PC-3 (cell line): ENCODE results near the gene GPC1.

ENCODE experiments used
- EZH2 ChIP-seq: fragments of 300-600 bp; sonication (generic); IDR thresholded peaks from one replicate; pipeline ENCODE4 v1.6.1; 2017; ENCODE audit warnings: antibody characterized with exemption, mild to moderate bottlenecking, low read length; ENCODE audit not compliant: unreplicated experiment
- TF ChIP-seq, protein P1 (sequence below): fragments of 300-600 bp; sonication (generic); conservative IDR thresholded peaks from 2 replicates; pipeline ENCODE4 v1.5.1; 2017; ENCODE audit warnings: antibody characterized with exemption, low read depth, mild to moderate bottlenecking, low read length

DNA sequence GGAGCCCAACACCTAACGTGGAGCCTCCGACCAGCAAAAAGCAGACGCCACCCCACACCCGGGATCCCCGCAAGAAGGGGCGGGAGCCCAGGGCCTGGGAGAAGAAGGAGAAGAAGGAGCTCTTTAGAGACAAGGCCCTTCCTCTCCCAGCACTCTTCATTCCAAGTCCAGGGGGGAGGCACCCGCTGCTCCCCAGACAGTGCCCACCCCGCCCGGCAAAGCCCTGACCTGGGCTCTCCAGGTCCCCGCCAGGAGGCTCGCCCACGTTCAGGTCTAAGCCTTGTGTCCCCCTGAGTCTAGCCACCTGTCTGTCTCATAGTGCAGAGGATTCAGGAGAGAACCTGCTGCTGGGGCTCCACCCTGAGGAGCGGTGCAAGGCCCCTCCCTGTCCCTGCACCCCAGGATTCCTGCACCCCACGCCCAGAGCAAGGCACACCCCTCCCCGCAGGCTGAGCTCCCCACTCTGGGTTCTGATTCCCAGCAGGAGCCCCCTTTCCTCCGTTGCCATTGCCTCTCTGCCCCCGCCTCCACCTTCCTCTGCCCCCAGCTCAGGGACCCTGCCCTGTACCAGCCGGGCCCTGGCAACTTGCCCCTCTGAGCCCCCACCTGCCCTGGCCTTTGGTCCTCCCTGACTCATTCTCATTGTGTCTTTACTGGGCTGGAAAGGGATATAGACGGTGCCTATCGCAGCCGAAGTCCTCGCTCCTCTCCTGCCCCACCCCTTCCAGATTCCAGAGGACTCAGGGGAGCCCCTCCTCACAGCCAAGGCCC is 33.5 kb upstream of the GPC1 start:
- TF ChIP-seq, protein P1, sequence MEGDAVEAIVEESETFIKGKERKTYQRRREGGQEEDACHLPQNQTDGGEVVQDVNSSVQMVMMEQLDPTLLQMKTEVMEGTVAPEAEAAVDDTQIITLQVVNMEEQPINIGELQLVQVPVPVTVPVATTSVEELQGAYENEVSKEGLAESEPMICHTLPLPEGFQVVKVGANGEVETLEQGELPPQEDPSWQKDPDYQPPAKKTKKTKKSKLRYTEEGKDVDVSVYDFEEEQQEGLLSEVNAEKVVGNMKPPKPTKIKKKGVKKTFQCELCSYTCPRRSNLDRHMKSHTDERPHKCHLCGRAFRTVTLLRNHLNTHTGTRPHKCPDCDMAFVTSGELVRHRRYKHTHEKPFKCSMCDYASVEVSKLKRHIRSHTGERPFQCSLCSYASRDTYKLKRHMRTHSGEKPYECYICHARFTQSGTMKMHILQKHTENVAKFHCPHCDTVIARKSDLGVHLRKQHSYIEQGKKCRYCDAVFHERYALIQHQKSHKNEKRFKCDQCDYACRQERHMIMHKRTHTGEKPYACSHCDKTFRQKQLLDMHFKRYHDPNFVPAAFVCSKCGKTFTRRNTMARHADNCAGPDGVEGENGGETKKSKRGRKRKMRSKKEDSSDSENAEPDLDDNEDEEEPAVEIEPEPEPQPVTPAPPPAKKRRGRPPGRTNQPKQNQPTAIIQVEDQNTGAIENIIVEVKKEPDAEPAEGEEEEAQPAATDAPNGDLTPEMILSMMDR = no peak
- no peak for TF ChIP-seq EZH2
